ENCODE measurements around the gene RGS16.

RGS16 gene

GRCh38 chr1:182608845-182609610 is 4.8 kb upstream of the RGS16 start:
- DNase-seq (ENCODE audit: low spot score) = no peak

- DNase-seq (ENCODE audit: low spot score) = no peak
Observed at GRCh38 chr1:182608236-182608635, 4.0 kb upstream of the RGS16 start.

GRCh38 chr1:182607566-182607965 is 3.4 kb upstream of the RGS16 start:
- DNase-seq (ENCODE audit: low spot score) = no peak

- peak; percentile 46 for DNase-seq (ENCODE audit: low spot score)
Observed at GRCh38 chr1:182603646-182604174, 479 bp downstream of the RGS16 start.

- no peak for DNase-seq (ENCODE audit: low spot score)
Observed at GRCh38 chr1:182602935-182603645, 1.1 kb downstream of the RGS16 start.

- DNase-seq (ENCODE audit: low spot score) = no peak
Observed at GRCh38 chr1:182601913-182602312, 2.3 kb downstream of the RGS16 start.

- DNase-seq (ENCODE audit: low spot score) = peak; percentile 78
Observed at GRCh38 chr1:182601416-182601786, 2.8 kb downstream of the RGS16 start.

GRCh38 chr1:182600745-182601415 is 3.3 kb downstream of the RGS16 start:
- no peak for DNase-seq (ENCODE audit: low spot score)

- no peak for DNase-seq (ENCODE audit: low spot score)
Observed at GRCh38 chr1:182600036-182600713, 4.0 kb downstream of the RGS16 start.

GRCh38 chr1:182599339-182599738 is 4.8 kb downstream of the RGS16 start:
- no peak for DNase-seq (ENCODE audit: low spot score)

- DNase-seq (ENCODE audit: low spot score) = no peak
Observed at GRCh38 chr1:182598296-182598695, 5.9 kb downstream of the RGS16 start.

GRCh38 chr1:182596934-182597333 is 7.3 kb downstream of the RGS16 start:
- DNase-seq (ENCODE audit: low spot score) = no peak

GRCh38 chr1:182595641-182596240 is 8.4 kb downstream of the RGS16 start:
- peak; percentile 47 for DNase-seq (ENCODE audit: low spot score)

- no peak for DNase-seq (ENCODE audit: low spot score)
Observed at GRCh38 chr1:182589931-182590330, 14.3 kb downstream of the RGS16 start.

GRCh38 chr1:182589520-182589919 is 14.7 kb downstream of the RGS16 start:
- no peak for DNase-seq (ENCODE audit: low spot score)

GRCh38 chr1:182588500-182589396 is 15.4 kb downstream of the RGS16 start, which contains the start of gene RNASEL:
Gene RNASEL (minus strand): TSS chr1:182589256. CDS start chr1:182586806, 2,450 bp downstream.
- DNase-seq (ENCODE audit: low spot score) = peak; percentile 90

- DNase-seq (ENCODE audit: low spot score) = no peak
Observed at GRCh38 chr1:182587666-182588499, 16.3 kb downstream of the RGS16 start.

GRCh38 chr1:182587093-182587492 is 17.1 kb downstream of the RGS16 start:
- DNase-seq (ENCODE audit: low spot score) = no peak

- DNase-seq (ENCODE audit: low spot score) = no peak
Observed at GRCh38 chr1:182586380-182586779, 17.8 kb downstream of the RGS16 start.

GRCh38 chr1:182584746-182585145 is 19.4 kb downstream of the RGS16 start:
- DNase-seq (ENCODE audit: low spot score) = no peak

All from LoVo (cell line).